ENCODE results near the gene UBE2E1.
A peak's percentile ranks its signal among the peaks of the same experiment; 100 is the strongest.

Gene UBE2E1

GRCh38 chr3:23810343-23811184 lies 4.8 kb downstream of the UBE2E1 start:
- peaks cover 40% of the 10 kb centered on the region for H3K4me1 ChIP-seq (ENCODE audit: control insufficient read depth, low read depth, low read length)
- H3K9me3 ChIP-seq (ENCODE audit: control insufficient read depth, low read depth, low read length), result no peaks in the 10 kb centered on the region
- no peaks in the 10 kb centered on the region for H3K27me3 ChIP-seq (ENCODE audit: control insufficient read depth, insufficient read depth, low read length)
- peaks cover 22% of the 10 kb centered on the region for H3K36me3 ChIP-seq (ENCODE audit: control insufficient read depth, low read depth, low read length)
- peak overlapping the region; percentile 25 for H3K27ac ChIP-seq (ENCODE audit: low read length)
- H3K4me3 ChIP-seq (ENCODE audit: low read length), result peak overlapping the region; percentile 82
- peak overlapping the region; percentile 88 for H3K9ac ChIP-seq (ENCODE audit: low read length)

- peaks cover 25% of the 10 kb centered on the region for H3K36me3 ChIP-seq (ENCODE audit: control insufficient read depth, low read depth, low read length)
- no peaks in the 10 kb centered on the region for H3K9me3 ChIP-seq (ENCODE audit: control insufficient read depth, low read depth, low read length)
- H3K9ac ChIP-seq (ENCODE audit: low read length), result peak overlapping the region; percentile 88
- H3K4me3 ChIP-seq (ENCODE audit: low read length), result peak overlapping the region; percentile 82
- H3K4me1 ChIP-seq (ENCODE audit: control insufficient read depth, low read depth, low read length), result peaks cover 40% of the 10 kb centered on the region
- H3K27me3 ChIP-seq (ENCODE audit: control insufficient read depth, insufficient read depth, low read length), result no peaks in the 10 kb centered on the region
- H3K27ac ChIP-seq (ENCODE audit: low read length), result no peak overlapping the region
These were observed 5.4 kb downstream of the UBE2E1 start for GRCh38 chr3:23811185-23811527.

GRCh38 chr3:23811919-23812318 lies 6.2 kb downstream of the UBE2E1 start:
- Histone ChIP-seq H3K27ac (ENCODE audit: low read length) (no peak overlapping the region), H3K9ac (ENCODE audit: low read length) (no peak overlapping the region), H3K4me3 (ENCODE audit: low read length) (peak overlapping the region; percentile 82), H3K4me1 (ENCODE audit: control insufficient read depth, low read depth, low read length) (peaks cover 40% of the 10 kb centered on the region), H3K27me3 (ENCODE audit: control insufficient read depth, insufficient read depth, low read length) (no peaks in the 10 kb centered on the region), H3K36me3 (ENCODE audit: control insufficient read depth, low read depth, low read length) (peaks cover 25% of the 10 kb centered on the region), H3K9me3 (ENCODE audit: control insufficient read depth, low read depth, low read length) (no peaks in the 10 kb centered on the region)

- no peak overlapping the region for H3K9ac ChIP-seq (ENCODE audit: low read length)
- peaks cover 16% of the 10 kb centered on the region for H3K36me3 ChIP-seq (ENCODE audit: control insufficient read depth, low read depth, low read length)
- no peaks in the 10 kb centered on the region for H3K9me3 ChIP-seq (ENCODE audit: control insufficient read depth, low read depth, low read length)
- H3K4me3 ChIP-seq (ENCODE audit: low read length), result no peak overlapping the region
- H3K4me1 ChIP-seq (ENCODE audit: control insufficient read depth, low read depth, low read length), result peaks cover 22% of the 10 kb centered on the region
- H3K27me3 ChIP-seq (ENCODE audit: control insufficient read depth, insufficient read depth, low read length), result no peaks in the 10 kb centered on the region
- no peak overlapping the region for H3K27ac ChIP-seq (ENCODE audit: low read length)
These were observed 10.1 kb downstream of the UBE2E1 start for GRCh38 chr3:23815879-23816278.

GRCh38 chr3:23816721-23817120 lies 11.0 kb downstream of the UBE2E1 start:
- Histone ChIP-seq H3K36me3 (ENCODE audit: control insufficient read depth, low read depth, low read length) (peaks cover 16% of the 10 kb centered on the region), H3K4me1 (ENCODE audit: control insufficient read depth, low read depth, low read length) (peaks cover 17% of the 10 kb centered on the region), H3K27me3 (ENCODE audit: control insufficient read depth, insufficient read depth, low read length) (no peaks in the 10 kb centered on the region), H3K9me3 (ENCODE audit: control insufficient read depth, low read depth, low read length) (no peaks in the 10 kb centered on the region), H3K27ac (ENCODE audit: low read length) (no peak overlapping the region), H3K9ac (ENCODE audit: low read length) (no peak overlapping the region), H3K4me3 (ENCODE audit: low read length) (no peak overlapping the region)

- Histone ChIP-seq H3K4me1 (ENCODE audit: control insufficient read depth, low read depth, low read length) (peaks cover 20% of the 10 kb centered on the region), H3K27ac (ENCODE audit: low read length) (no peak overlapping the region), H3K36me3 (ENCODE audit: control insufficient read depth, low read depth, low read length) (peaks cover 11% of the 10 kb centered on the region)
These were observed 11.9 kb downstream of the UBE2E1 start for GRCh38 chr3:23817508-23818223.

GRCh38 chr3:23819599-23820360 lies 14.0 kb downstream of the UBE2E1 start:
- peaks cover 11% of the 10 kb centered on the region for H3K36me3 ChIP-seq (ENCODE audit: control insufficient read depth, low read depth, low read length)
- no peak overlapping the region for H3K4me3 ChIP-seq (ENCODE audit: low read length)
- H3K4me1 ChIP-seq (ENCODE audit: control insufficient read depth, low read depth, low read length), result peaks cover 37% of the 10 kb centered on the region
- no peak overlapping the region for H3K27ac ChIP-seq (ENCODE audit: low read length)
- no peaks in the 10 kb centered on the region for H3K9me3 ChIP-seq (ENCODE audit: control insufficient read depth, low read depth, low read length)
- no peaks in the 10 kb centered on the region for H3K27me3 ChIP-seq (ENCODE audit: control insufficient read depth, insufficient read depth, low read length)
- no peak overlapping the region for H3K9ac ChIP-seq (ENCODE audit: low read length)

More at GRCh38 chr3:23817508-23818223, 11.9 kb downstream of the UBE2E1 start:
- Histone ChIP-seq H3K9ac (ENCODE audit: low read length) (no peak overlapping the region), H3K4me3 (ENCODE audit: low read length) (no peak overlapping the region), H3K9me3 (ENCODE audit: control insufficient read depth, low read depth, low read length) (no peaks in the 10 kb centered on the region), H3K27me3 (ENCODE audit: control insufficient read depth, insufficient read depth, low read length) (no peaks in the 10 kb centered on the region)

GRCh38 chr3:23820888-23821287 lies 15.1 kb downstream of the UBE2E1 start:
- Histone ChIP-seq H3K4me1 (ENCODE audit: control insufficient read depth, low read depth, low read length) (peaks cover 44% of the 10 kb centered on the region), H3K9ac (ENCODE audit: low read length) (no peak overlapping the region), H3K9me3 (ENCODE audit: control insufficient read depth, low read depth, low read length) (no peaks in the 10 kb centered on the region), H3K36me3 (ENCODE audit: control insufficient read depth, low read depth, low read length) (peaks cover 8% of the 10 kb centered on the region), H3K4me3 (ENCODE audit: low read length) (no peak overlapping the region), H3K27me3 (ENCODE audit: control insufficient read depth, insufficient read depth, low read length) (no peaks in the 10 kb centered on the region), H3K27ac (ENCODE audit: low read length) (no peak overlapping the region)

GRCh38 chr3:23821858-23822257 lies 16.1 kb downstream of the UBE2E1 start:
- H3K9ac ChIP-seq (ENCODE audit: low read length), result no peak overlapping the region
- H3K27ac ChIP-seq (ENCODE audit: low read length), result no peak overlapping the region
- H3K9me3 ChIP-seq (ENCODE audit: control insufficient read depth, low read depth, low read length), result no peaks in the 10 kb centered on the region
- H3K4me3 ChIP-seq (ENCODE audit: low read length), result no peak overlapping the region
- H3K36me3 ChIP-seq (ENCODE audit: control insufficient read depth, low read depth, low read length), result peaks cover 8% of the 10 kb centered on the region
- H3K4me1 ChIP-seq (ENCODE audit: control insufficient read depth, low read depth, low read length), result peaks cover 54% of the 10 kb centered on the region
- no peaks in the 10 kb centered on the region for H3K27me3 ChIP-seq (ENCODE audit: control insufficient read depth, insufficient read depth, low read length)

GRCh38 chr3:23822559-23822958 lies 16.8 kb downstream of the UBE2E1 start:
- H3K9ac ChIP-seq (ENCODE audit: low read length), result no peak overlapping the region
- no peaks in the 10 kb centered on the region for H3K27me3 ChIP-seq (ENCODE audit: control insufficient read depth, insufficient read depth, low read length)
- H3K4me3 ChIP-seq (ENCODE audit: low read length), result no peak overlapping the region
- H3K27ac ChIP-seq (ENCODE audit: low read length), result no peak overlapping the region
- no peaks in the 10 kb centered on the region for H3K9me3 ChIP-seq (ENCODE audit: control insufficient read depth, low read depth, low read length)
- H3K4me1 ChIP-seq (ENCODE audit: control insufficient read depth, low read depth, low read length), result peaks cover 58% of the 10 kb centered on the region
- H3K36me3 ChIP-seq (ENCODE audit: control insufficient read depth, low read depth, low read length), result peaks cover 8% of the 10 kb centered on the region

- H3K36me3 ChIP-seq (ENCODE audit: control insufficient read depth, low read depth, low read length), result peaks cover 8% of the 10 kb centered on the region
- no peak overlapping the region for H3K9ac ChIP-seq (ENCODE audit: low read length)
- H3K4me3 ChIP-seq (ENCODE audit: low read length), result no peak overlapping the region
- peaks cover 58% of the 10 kb centered on the region for H3K4me1 ChIP-seq (ENCODE audit: control insufficient read depth, low read depth, low read length)
- H3K27ac ChIP-seq (ENCODE audit: low read length), result no peak overlapping the region
- no peaks in the 10 kb centered on the region for H3K27me3 ChIP-seq (ENCODE audit: control insufficient read depth, insufficient read depth, low read length)
- H3K9me3 ChIP-seq (ENCODE audit: control insufficient read depth, low read depth, low read length), result no peaks in the 10 kb centered on the region
These were observed 17.9 kb downstream of the UBE2E1 start for GRCh38 chr3:23823620-23824019.
